GM18499 (cell line): Measurements from ENCODE around the gene CCDC102A.
"Not testable (repeated sequence)": the region's sequence is repeated elsewhere in the genome, so short reads cannot be mapped to it uniquely, and the experiment has no call there.

ENCODE experiments used
- ATAC-seq: cut with Tn5 transposase; IDR thresholded peaks from one replicate; pipeline ENCODE4 v1.9.1; 2021; ENCODE audit warnings: moderate number of reproducible peaks; ENCODE audit not compliant: insufficient read depth, unreplicated experiment

Gene CCDC102A

GRCh38 chr16:57566436-57566835 is 30.1 kb upstream of the CCDC102A start:
- no peak for ATAC-seq

DNA sequence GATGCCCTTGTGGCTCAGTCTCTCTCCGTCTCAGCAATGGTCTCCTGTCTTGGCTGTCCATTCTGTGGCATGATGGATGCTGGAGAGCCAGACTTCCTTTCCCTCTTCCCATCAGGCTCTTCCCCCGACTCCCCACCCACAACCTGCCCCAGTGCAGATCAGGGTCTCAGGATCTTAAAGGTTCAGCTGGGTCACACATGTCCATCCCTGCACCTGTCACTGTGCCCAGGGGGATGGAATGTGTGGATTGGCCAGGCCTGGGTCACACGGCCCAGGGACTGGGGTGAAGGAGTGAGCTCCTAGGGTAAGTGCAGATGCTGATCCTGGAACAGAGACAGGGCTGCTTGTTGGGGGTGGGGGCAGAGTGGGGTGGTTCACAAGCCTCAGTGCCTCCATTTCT is 29.1 kb upstream of the CCDC102A start:
- ATAC-seq, result no peak

GRCh38 chr16:57564571-57565270 is 28.4 kb upstream of the CCDC102A start:
- ATAC-seq, result no peak

- ATAC-seq, result no peak
These were observed 27.4 kb upstream of the CCDC102A start for GRCh38 chr16:57563761-57564160.

DNA sequence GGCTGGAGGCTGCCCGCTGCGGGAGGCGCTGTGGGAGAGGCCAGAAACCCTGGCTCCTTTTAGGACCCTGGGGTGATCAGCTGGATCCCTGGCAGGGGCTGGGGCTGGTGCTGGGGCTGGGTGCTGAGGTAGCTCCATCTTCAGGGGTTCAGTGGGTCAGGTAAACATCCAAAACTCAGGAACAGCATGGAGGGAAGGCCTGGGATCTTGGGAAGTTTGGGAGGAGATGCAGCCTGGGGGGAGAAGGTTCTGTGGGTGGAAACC is 27.0 kb upstream of the CCDC102A start:
- ATAC-seq, result no peak

- no peak for ATAC-seq
These were observed 26.5 kb upstream of the CCDC102A start for GRCh38 chr16:57562669-57563486.

DNA sequence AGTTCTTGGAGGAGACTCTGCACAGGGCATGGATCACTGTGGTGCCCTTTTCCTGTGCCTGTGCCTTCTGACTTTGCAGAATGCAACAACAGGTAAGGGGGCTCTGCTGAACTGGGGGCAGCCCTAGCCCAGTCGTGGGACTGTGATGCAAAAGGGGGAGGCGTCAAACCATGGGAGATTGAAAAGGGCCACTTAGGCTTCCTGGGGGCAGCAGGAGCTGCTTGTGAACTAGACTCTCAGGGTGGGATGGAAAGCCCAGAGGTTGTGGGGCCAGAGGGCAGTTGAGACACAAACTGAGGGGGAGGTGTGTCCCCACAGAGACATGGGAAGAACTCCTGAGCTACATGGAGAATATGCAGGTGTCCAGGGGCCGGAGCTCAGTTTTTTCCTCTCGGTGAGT is 25.7 kb upstream of the CCDC102A start:
- no peak for ATAC-seq

DNA sequence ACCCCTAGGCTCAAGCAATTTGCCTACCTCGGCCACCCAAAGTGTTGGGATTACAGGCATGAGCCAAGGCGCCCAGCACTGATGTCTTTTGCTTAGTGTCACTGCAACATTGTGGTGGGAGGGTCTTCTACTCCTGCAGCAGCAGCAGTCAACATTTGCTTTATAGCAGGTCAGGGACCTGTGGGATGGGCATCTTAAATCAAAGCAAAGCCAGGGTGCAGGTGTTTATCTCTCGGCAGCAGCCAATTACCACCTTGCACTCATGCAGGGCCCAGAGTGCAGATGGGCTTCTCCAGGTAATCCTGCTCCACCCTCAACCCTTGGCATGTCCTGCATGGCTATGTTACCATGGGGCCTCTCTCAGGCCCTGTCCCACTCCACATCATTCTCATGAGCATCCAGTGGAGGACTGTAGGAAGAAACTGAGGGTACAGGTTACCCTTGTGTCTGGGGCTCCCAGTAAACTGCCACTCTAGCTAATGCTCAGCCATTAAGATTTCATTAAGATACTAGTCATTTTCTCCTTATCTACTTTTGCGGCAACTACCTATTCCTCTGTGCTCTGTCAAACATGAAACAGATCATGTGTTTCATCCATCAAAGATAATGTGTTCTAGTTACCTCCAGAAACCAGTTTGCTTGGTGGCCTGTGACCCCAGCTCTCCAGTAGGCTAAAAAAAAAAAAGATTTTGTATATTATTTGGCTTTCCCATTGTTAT is 22.9 kb upstream of the CCDC102A start:
- no peak for ATAC-seq

GRCh38 chr16:57556941-57557541 is 20.7 kb upstream of the CCDC102A start:
- no peak for ATAC-seq

- no peak for ATAC-seq
These were observed 19.5 kb upstream of the CCDC102A start for GRCh38 chr16:57555831-57556230.

DNA sequence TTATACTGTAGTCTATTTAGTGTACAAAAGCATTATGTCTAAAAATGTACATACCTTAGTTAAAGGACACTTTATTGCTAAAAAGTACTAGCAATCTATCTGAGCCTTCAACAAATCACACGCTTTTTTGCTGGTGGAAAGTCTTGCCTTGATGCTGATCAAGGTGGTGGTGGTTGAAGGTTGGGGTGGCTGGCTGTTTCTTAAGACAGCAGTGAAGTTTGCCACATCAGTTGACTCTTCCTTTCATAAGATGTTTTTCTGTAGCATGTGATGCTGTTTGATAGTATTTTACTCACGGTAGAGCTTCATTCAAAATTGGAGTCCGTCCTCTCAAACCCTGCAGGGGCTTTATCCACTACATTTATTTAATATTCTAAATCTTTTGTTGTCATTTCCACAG is 14.7 kb upstream of the CCDC102A start:
- no peak for ATAC-seq

DNA sequence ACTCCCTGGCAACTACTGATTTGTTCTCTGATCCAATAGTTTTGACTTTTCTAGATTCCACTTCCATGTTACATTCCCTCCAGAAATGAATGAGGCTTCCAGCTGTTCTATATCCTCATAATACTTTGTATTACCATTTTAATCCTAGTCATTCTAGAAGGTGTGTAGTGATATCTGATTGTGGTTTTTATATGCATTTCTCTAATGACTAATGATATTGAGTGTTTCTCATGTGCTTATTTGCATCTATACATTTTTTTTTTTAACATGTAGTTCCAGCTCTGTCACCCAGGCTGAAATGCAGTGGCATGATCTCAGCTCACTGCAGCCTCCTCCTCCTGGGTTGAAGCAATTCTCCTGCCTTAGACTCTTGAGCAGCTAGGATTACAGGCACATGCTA is 13.4 kb upstream of the CCDC102A start:
- ATAC-seq, result no peak

DNA sequence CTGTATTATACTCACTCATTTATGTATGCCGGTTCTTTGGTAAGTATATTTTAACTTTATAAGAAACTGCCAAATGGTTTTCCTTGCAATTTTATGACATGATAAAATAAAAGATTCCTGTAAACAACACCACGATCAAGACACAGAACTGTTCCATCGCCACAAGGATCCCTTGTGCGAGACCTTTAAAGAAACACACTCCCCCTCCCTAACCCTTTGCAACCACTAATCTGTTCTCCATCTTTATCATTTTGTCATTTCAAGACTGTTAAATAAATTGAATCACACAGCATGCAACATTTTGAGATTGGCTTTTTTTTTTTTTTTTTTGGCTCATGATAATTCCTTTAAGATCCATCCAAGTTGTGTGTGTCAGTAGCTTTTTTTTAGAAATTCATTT is 12.0 kb upstream of the CCDC102A start:
- no peak for ATAC-seq

GRCh38 chr16:57547524-57547923 is 11.2 kb upstream of the CCDC102A start:
- ATAC-seq, result not testable (repeated sequence)

GRCh38 chr16:57544124-57544653 is 7.8 kb upstream of the CCDC102A start:
- peak; percentile 60 for ATAC-seq

GRCh38 chr16:57541754-57542435 is 5.5 kb upstream of the CCDC102A start:
- no peak for ATAC-seq

- no peak for ATAC-seq
These were observed 4.8 kb upstream of the CCDC102A start for GRCh38 chr16:57540906-57541753.

DNA sequence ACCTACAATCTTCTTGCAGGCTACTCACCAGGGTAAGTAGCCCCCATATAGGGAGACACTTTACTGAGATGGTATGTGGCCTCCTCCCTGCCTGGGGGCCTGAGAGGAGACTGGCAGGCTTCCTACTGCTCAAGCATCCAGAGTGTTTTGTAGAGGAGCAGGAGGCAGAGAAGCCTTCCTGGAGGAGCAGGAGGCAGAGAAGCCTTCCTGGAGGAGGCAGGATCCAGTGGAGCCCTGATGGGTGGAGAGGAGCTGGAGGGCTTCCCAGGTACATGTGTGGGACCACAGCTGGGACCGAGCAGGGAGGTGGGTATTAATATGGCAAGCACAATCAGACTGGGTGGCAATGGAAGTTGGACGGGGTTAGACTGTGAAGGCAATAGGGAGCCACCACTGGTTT is 4.0 kb upstream of the CCDC102A start:
- ATAC-seq, result no peak

GRCh38 chr16:57539072-57539796 is 2.9 kb upstream of the CCDC102A start:
- peak; percentile 52 for ATAC-seq
